Measurements from ENCODE around the gene SYPL1. TPM values are rescaled to one million over a fixed set of nuclear protein-coding genes. Genes with fewer than 3 reads are reported as not detected.

The SYPL1 gene
- total RNA-seq, 4 donors from 2014 or later: 83.6 to 135 (median 90.8) TPM

- TF ChIP-seq EP300 (IDR thresholded peaks at IDR 0.05) (no peak), POLR2AphosphoS5 (IDR thresholded peaks at IDR 0.05) (no peak), POLR2A (IDR thresholded peaks at IDR 0.05; ENCODE audit: low read depth) (no peak), CTCF (IDR thresholded peaks at IDR 0.05) (no peak)
- H3K9me3 ChIP-seq: no peaks in the 10 kb centered on the region
- no peak overlapping the region for H3K4me3 ChIP-seq
- peaks cover 4 to 29% (median 24%) of the 10 kb centered on the region in 4 donors for H3K4me1 ChIP-seq
- no peaks in the 10 kb centered on the region for H3K27me3 ChIP-seq
- DNase-seq (ENCODE audit: extremely low spot score): no peak
- intact Hi-C loops (cut with DNase I): loop anchor here (1.0 kb wide), 1 partner anchor 96 kb away; no protein-coding TSS in a partner anchor
- no peaks in the 10 kb centered on the region for H3K36me3 ChIP-seq
- H3K27ac ChIP-seq (replicated peaks in 1 of 4): peak overlapping the region in 1 of 4 donors; percentile 49
- WGBS: 72% methylated on average over 9 of the region's 10 CpGs
Observed at GRCh38 chr7:106057204-106057961, 54.7 kb downstream of the SYPL1 start.

DNA sequence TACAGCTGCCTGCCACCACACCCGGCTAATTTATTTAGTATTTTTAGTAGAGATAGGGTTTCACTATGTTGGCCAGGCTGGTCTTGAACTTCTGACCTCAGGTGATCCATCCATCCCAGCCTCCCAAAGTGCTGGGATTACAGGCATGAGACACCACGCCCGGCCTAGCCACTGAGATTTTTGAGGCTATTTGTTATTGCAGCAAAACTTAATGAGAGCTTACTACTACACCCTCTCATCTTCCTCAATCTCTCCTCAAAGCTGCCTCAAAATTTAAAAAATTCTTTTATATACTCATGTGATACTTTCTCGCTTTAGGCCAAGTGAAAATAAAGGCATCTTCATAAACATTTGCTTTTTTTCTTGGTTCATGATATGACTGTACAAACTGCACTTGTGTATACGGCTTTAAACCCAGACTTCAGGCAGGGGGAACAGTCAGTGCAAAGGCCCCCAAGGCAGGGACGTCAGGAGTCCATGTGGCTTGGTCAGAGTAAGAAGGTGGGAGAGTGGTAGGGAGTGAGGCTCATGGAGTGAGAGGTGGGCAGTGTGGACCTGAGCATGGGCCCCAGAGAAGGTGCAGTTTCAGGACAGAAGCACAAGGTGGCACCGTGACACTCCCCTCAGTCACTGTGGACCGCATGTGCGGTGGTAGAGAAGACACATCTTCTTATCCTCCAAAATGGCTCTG is 55.5 kb downstream of the SYPL1 start:
- intact Hi-C loops (cut with DNase I): loop anchor here (1.0 kb wide), 1 partner anchor 97 kb away; no protein-coding TSS in a partner anchor

DNA sequence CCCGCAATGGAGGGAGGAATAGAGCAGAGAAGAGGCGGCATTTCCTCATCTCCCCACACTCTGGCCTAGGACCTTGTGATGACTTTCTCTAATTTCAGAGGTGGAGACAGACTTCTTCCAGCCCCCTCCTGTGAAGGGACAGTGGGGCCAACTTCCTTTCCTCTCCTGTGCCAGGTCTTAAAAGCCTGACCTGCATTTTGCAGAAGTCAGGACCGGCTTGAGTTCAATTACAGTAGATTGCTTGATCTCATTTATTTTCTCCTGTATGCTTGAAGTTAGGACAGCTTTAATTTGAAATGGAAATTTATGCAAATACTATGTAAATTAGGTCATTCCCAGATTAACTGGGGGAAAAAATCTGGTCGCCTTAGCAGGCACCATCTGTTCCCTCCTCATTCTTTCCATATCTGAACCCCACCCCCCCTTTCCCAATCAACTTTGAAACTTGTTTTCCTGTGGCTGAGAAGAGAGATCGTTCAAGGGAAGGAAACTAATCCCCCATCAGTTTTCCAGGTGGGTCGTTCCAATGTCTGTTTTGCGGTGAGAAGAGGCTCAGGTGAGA is 57.1 kb downstream of the SYPL1 start:
- intact Hi-C loops (cut with DNase I): no loop called here
- Histone ChIP-seq H3K27ac (replicated peaks in 1 of 4) (no peak overlapping the region), H3K9me3 (no peaks in the 10 kb centered on the region), H3K4me3 (no peak overlapping the region), H3K36me3 (no peaks in the 10 kb centered on the region), H3K27me3 (no peaks in the 10 kb centered on the region), H3K4me1 (peaks cover 9 to 39% (median 35%) of the 10 kb centered on the region in 4 donors)
- WGBS: 76% methylated on average over 7 of the region's 7 CpGs
- no peak for DNase-seq (ENCODE audit: extremely low spot score)
- TF ChIP-seq EP300 (IDR thresholded peaks at IDR 0.05) (no peak), CTCF (IDR thresholded peaks at IDR 0.05) (no peak), POLR2A (IDR thresholded peaks at IDR 0.05; ENCODE audit: low read depth) (no peak), POLR2AphosphoS5 (IDR thresholded peaks at IDR 0.05) (no peak)

More for the DNA sequence above, 55.5 kb downstream of the SYPL1 start:
- Histone ChIP-seq H3K36me3 (no peaks in the 10 kb centered on the region), H3K27ac (replicated peaks in 1 of 4) (no peak overlapping the region), H3K4me3 (no peak overlapping the region), H3K27me3 (no peaks in the 10 kb centered on the region), H3K4me1 (peaks cover 4 to 29% (median 24%) of the 10 kb centered on the region in 4 donors), H3K9me3 (no peaks in the 10 kb centered on the region)
- DNase-seq (ENCODE audit: extremely low spot score): no peak
- TF ChIP-seq POLR2A (IDR thresholded peaks at IDR 0.05; ENCODE audit: low read depth): no peak
- peak; percentile 90 to 92 (median 90) for TF ChIP-seq CTCF (IDR thresholded peaks at IDR 0.05)
- TF ChIP-seq POLR2AphosphoS5 (IDR thresholded peaks at IDR 0.05): peak in 1 of 2 donors; percentile 30
- 52% methylated on average over 9 of the region's 9 CpGs for WGBS

GRCh38 chr7:106054156-106054910 is 57.8 kb downstream of the SYPL1 start:
- Histone ChIP-seq H3K4me1 (peaks cover 9 to 43% (median 38%) of the 10 kb centered on the region in 4 donors), H3K4me3 (no peak overlapping the region), H3K27ac (replicated peaks in 1 of 4) (no peak overlapping the region), H3K27me3 (no peaks in the 10 kb centered on the region), H3K36me3 (no peaks in the 10 kb centered on the region), H3K9me3 (no peaks in the 10 kb centered on the region)
- WGBS: 93% methylated on average over 11 of the region's 11 CpGs
- intact Hi-C loops (cut with DNase I): no loop called here
- TF ChIP-seq CTCF (IDR thresholded peaks at IDR 0.05) (no peak), POLR2AphosphoS5 (IDR thresholded peaks at IDR 0.05) (no peak), EP300 (IDR thresholded peaks at IDR 0.05) (no peak), POLR2A (IDR thresholded peaks at IDR 0.05; ENCODE audit: low read depth) (no peak)
- DNase-seq (ENCODE audit: extremely low spot score): no peak

Data from esophagus muscularis mucosa (tissue), 4 donors.